Posterior vena cava (tissue), 2 donors: Measurements from ENCODE around the gene HSD17B1. TPM values are rescaled to one million over a fixed set of nuclear protein-coding genes. Genes with fewer than 3 reads are reported as not detected.

Experiments
- DNase-seq: peaks from one replicate; pipeline ENCODE4 v3.0.0-alpha.2; 2020; ENCODE audit warnings: low spot score
- intact Hi-C, 2 donors: fragments of 100-400 bp; cut with DNase I; formaldehyde crosslinking; loops; one replicate each; pipeline versions ENCODE4 v1.14.1 to v1.14.2; 2022 to 2023
- microRNA-seq, 2 donors: library from miRNA; unstranded; fragments of <30 nt; microRNA quantifications; one replicate each; pipeline ENCODE4 v1.2.0, GENCODE V29; 2020 to 2021; ENCODE audit warnings: borderline microRNAs expressed in 2 of 2
- total RNA-seq, 2 donors: library from RNA; stranded (reverse); fragmentation: NEBNext Ultra II Directional; extraction: Animal tissue kit (Norgen Biotek cat#: 25700); gene quantifications; one replicate each; pipeline ENCODE4 v1.2.1, GENCODE V29; 2021
- donor health status: DM: yes; HTN: yes; CAD: no.
- donor health status: DM: yes; HTN: yes; CAD: no.

The HSD17B1 gene
- total RNA-seq, 2 donors from 2014 or later = 0.67 to 1.2 TPM

DNA sequence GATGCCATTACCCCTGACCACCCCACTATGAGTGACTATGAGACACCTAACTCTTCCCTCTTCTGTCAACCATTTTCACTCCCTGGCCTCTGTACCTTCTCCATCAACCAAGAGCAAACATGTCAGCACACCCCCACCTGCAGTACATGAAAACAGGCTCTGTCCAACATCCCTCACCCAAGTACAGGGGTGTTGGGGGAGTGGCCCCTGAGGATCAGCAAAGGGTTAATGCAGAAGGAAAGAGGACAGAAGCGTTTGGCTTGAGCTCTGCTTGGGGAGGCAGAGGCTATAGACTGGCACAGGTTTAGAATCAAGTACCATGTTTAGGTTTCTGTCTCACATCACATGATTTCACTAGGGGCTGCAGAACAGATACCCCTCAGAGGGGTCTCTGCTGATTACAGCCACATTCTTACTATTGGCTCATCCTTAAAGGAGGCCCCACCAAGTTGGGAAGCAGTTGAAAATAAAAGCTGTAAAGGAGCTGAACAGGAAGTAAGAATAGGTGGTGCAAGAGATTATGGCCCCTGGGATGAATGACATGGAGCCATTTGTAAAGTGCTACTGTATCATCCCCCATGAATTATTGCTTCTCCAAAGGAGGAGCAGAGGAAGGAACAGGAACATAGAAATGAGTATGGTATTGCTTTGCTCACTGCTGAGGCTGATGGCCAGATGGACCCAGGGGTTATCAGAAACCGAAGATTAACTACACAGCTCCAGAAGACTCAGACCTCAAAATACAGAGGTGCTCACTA, 27.2 kb downstream of the HSD17B1 start:
- no peak for DNase-seq
- intact Hi-C loops = loop anchor here (5.0 to 10.0 kb wide), 2 partner anchors 102 to 105 kb away; partner anchors contain the start of genes CCR10 (in 2 of the 2) and CNTNAP1 (in 2 of the 2)

DNA sequence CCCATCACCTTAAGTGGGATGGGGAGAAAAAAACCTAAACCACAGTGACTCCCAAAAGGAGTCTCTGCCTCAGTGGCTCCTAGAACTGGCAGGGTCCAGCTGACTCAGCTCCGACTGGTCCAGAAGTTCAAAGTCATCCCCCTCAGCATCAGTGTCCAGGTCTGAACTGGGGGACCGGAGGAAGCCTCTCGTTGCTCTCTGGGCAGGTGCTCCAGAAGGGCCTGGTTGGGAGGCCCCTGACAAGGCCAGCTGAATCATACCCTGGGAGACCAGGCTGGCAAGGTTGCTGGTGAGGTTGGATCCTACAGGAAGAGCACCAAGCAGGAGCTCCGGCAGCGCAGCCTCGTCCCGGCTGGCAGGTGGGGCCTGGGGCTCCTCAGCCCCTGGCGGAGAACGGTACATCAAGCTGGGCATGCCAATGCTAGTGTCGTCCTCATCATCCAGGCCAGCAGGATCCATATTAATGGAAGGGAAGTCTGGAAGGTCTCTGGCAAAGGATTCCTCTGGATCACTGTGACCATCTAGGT, 29.1 kb downstream of the HSD17B1 start:
- intact Hi-C loops = no loop called here
- DNase-seq = no peak

- no peak for DNase-seq
- intact Hi-C loops = loop anchor here in 1 of 2 donors (1.0 kb wide), 1 partner anchor 27 kb away; no protein-coding TSS in a partner anchor
Observed at GRCh38 chr17:42584880-42585279, 32.2 kb downstream of the HSD17B1 start.

DNA sequence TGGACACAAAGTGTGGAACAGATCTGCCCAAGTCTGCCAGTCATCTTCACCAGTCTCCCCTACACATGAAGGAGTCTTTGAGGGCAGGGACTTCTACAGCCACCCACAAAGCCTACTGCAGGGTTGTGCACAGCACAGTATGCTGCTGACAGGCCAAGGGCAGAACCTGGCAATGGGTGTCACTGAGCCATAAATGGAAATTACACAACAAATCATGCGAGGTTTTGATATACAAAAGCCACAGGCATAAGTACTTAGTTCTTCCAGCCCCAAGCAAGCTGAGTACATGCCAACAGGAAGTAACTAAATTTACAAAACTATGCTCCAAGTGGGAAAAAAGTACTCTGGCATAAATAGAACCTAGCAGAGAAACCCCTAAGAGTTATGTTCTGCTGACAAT, 32.6 kb downstream of the HSD17B1 start:
- intact Hi-C loops = loop anchor here in 1 of 2 donors (1.0 kb wide), 1 partner anchor 27 kb away; no protein-coding TSS in a partner anchor

DNA sequence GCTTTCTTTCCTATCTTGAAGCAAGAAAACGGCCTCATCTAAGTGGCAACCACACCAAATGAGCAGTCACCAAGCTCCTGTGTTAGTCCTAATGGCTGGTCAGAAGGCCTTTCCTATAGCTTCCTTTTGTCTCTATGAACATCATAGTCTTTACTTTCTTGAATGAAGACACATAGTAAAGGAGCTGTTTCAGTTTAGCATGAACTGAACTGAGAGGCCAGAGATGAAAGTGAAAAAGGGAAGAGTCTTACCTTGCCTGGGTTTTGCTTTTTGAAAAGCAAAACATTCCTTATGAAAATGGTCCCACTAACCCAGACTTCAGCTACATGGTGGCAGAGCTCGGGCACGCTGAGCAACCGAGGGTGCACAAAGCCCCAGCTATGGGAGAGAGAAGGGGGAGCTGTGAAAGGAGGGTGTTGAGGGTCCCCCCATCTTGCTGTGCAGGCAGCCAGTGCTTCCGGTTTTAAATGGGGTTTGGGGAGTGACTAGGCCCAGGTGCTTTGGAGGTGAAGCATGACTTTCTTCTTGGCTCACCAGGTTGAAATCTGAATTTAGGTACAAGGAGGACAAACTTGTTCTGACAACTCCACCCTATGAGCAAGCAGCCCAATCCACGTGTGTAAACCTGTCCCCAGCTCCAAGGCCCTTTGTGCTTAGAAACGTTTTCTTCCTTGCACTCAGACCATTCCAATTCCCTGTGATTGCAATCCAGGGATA, 33.9 kb downstream of the HSD17B1 start:
- intact Hi-C loops = no loop called here
- DNase-seq = peak; percentile 17

More for the DNA sequence above, 32.6 kb downstream of the HSD17B1 start:
- DNase-seq = peak; percentile 44

- intact Hi-C loops = no loop called here
- no peak for DNase-seq
Observed at GRCh38 chr17:42590886-42591285, 38.2 kb downstream of the HSD17B1 start.

DNA sequence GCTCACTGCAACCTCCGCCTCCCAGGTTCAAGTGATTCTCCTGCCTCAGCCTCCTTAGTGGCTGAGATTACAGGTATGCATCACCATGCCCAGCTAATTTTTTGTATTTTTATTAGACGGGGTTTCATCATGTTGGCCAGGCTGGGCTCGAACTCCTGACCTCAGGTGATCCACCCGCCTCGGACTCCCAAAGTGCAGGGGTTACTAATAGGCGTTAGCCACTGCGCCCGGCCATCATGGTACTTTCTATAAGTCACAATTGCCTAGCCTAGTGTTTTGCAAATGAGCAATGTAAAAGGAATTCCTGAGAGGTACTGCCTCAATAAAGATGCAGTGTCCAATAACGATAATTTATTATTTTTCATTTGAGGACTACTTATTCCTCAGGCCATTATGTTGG, 38.7 kb downstream of the HSD17B1 start:
- DNase-seq = peak; percentile 69
- intact Hi-C loops = no loop called here

DNA sequence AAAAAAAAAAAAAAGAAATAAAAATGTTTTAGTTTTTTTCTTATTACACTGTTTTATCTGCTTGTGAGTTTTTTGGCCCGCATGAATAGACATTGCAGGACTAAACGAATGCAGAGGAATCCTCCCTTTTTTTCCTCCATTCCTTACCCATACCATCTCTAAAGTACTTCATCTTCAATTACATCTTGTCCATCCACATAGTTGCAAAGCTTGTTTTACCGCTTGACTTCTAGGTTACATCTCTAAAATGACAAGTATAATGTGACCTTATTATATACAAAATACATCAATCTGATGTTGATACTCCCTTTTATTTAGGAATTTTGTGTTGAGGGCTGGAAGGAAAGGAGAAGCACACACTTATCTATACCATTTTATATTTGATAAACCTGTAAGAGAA, 43.7 kb downstream of the HSD17B1 start:
- no peak for DNase-seq

GRCh38 chr17:42598905-42599304, 46.2 kb downstream of the HSD17B1 start:
- DNase-seq = peak; percentile 3
- intact Hi-C loops = no loop called here

More for the DNA sequence above, 43.7 kb downstream of the HSD17B1 start:
- intact Hi-C loops = no loop called here

GRCh38 chr17:42603318-42603717, 50.6 kb downstream of the HSD17B1 start:
- intact Hi-C loops = no loop called here
- DNase-seq = no peak

Small RNA genes within 50 kb of the gene (microRNA-seq; reads per million reads assigned to microRNA genes)
- 4.2 reads per million in 2 donors for gene MIR5010

Other genes starting within 250 kb of the HSD17B1 start
- gene STAT3, start 164.5 kb upstream of the HSD17B1 start, total RNA-seq = 100 to 1,000 TPM; 230 to 241 TPM
- 100 to 1,000 TPM; 733 to 737 TPM for gene CAVIN1, start 129.7 kb upstream of the HSD17B1 start, total RNA-seq
- gene ATP6V0A1, start 94.0 kb upstream of the HSD17B1 start, total RNA-seq = 10 to 100 TPM; 69.6 to 70.1 TPM
- gene NAGLU, start 16.7 kb upstream of the HSD17B1 start, total RNA-seq = 10 to 100 TPM; 27.1 to 36.0 TPM
- 10 to 100 TPM; 34.0 TPM for gene COASY, start 9.2 kb downstream of the HSD17B1 start, total RNA-seq
- 10 to 100 TPM; 27.5 to 28.5 TPM for gene MLX, start 14.2 kb downstream of the HSD17B1 start, total RNA-seq
- gene PSMC3IP, start 24.8 kb downstream of the HSD17B1 start, total RNA-seq = 1 to 10 TPM; 4.1 to 4.7 TPM
- gene RETREG3, start 56.5 kb downstream of the HSD17B1 start, total RNA-seq = 10 to 100 TPM; 34.6 to 42.0 TPM
- gene TUBG1, start 56.8 kb downstream of the HSD17B1 start, total RNA-seq = 10 to 100 TPM; 32.9 to 39.9 TPM
- 10 to 100 TPM; 17.9 to 19.8 TPM for gene TUBG2, start 106.4 kb downstream of the HSD17B1 start, total RNA-seq
- 10 to 100 TPM; 22.2 to 24.8 TPM for gene PLEKHH3, start 124.1 kb downstream of the HSD17B1 start, total RNA-seq
- gene CCR10, start 128.9 kb downstream of the HSD17B1 start, total RNA-seq = 1 to 10 TPM; 1.7 to 2.5 TPM
- gene CNTNAP1, start 129.6 kb downstream of the HSD17B1 start, total RNA-seq = 10 to 100 TPM; 11.0 to 24.8 TPM
- gene EZH1, start 192.1 kb downstream of the HSD17B1 start, total RNA-seq = 10 to 100 TPM; 50.2 to 53.5 TPM
- 10 to 100 TPM; 46.3 to 56.8 TPM for gene RAMP2, start 208.3 kb downstream of the HSD17B1 start, total RNA-seq
- 10 to 100 TPM; 25.9 to 35.1 TPM for gene VPS25, start 220.5 kb downstream of the HSD17B1 start, total RNA-seq
- under 1 TPM in 1 of 2 donors, not detected in 1; 0.05 TPM for gene WNK4, start 227.7 kb downstream of the HSD17B1 start, total RNA-seq
- gene COA3, start 245.8 kb downstream of the HSD17B1 start, total RNA-seq = 10 to 100 TPM; 37.5 to 41.1 TPM
- gene CNTD1, start 245.9 kb downstream of the HSD17B1 start, total RNA-seq = under 1 TPM in 1 of 2 donors, not detected in 1; 0.95 TPM